Activated T-helper 17 cell treated with anti-CD3 and anti-CD28 coated beads, Interleukin-2, amount 50 U/mL, for 72 hours (primary cell): ENCODE results near the gene ZNF740. TPM values are rescaled to one million over a fixed set of nuclear protein-coding genes. Genes with fewer than 3 reads are reported as not detected.
A peak's percentile ranks its signal among the peaks of the same experiment; 100 is the strongest.

Experiments
- ATAC-seq: fragments of 150-1000 bp; cut with Tn5 transposase; replicated peaks from 2 replicates; pipeline ENCODE4 v1.10.0; 2021; ENCODE audit warnings: mild to moderate bottlenecking, moderate library complexity
- H3K27ac Mint-ChIP-seq: one replicate; pipeline ENCODE4 v1.8.0; 2022; ENCODE audit warnings: mixed read lengths
- H3K27me3 Mint-ChIP-seq: one replicate; pipeline ENCODE4 v1.8.0; 2022; ENCODE audit warnings: mixed read lengths
- H3K36me3 Mint-ChIP-seq: one replicate; pipeline ENCODE4 v1.8.0; 2022; ENCODE audit warnings: low read depth, mild to moderate bottlenecking, mixed read lengths
- H3K4me1 Mint-ChIP-seq: one replicate; pipeline ENCODE4 v1.8.0; 2022; ENCODE audit warnings: mixed read lengths
- H3K4me3 Mint-ChIP-seq: one replicate; pipeline ENCODE4 v1.8.0; 2022; ENCODE audit warnings: mild to moderate bottlenecking, mixed read lengths
- H3K9me3 Mint-ChIP-seq: one replicate; pipeline ENCODE4 v1.8.0; 2022; ENCODE audit warnings: mixed read lengths
- total RNA-seq, 2 donors: library from RNA; stranded (reverse); gene quantifications; one replicate each; pipeline ENCODE4 v1.2.3, GENCODE V29; 2022

The ZNF740 gene
- total RNA-seq, 2 donors from 2014 or later, result 41.8 to 42.3 TPM

DNA sequence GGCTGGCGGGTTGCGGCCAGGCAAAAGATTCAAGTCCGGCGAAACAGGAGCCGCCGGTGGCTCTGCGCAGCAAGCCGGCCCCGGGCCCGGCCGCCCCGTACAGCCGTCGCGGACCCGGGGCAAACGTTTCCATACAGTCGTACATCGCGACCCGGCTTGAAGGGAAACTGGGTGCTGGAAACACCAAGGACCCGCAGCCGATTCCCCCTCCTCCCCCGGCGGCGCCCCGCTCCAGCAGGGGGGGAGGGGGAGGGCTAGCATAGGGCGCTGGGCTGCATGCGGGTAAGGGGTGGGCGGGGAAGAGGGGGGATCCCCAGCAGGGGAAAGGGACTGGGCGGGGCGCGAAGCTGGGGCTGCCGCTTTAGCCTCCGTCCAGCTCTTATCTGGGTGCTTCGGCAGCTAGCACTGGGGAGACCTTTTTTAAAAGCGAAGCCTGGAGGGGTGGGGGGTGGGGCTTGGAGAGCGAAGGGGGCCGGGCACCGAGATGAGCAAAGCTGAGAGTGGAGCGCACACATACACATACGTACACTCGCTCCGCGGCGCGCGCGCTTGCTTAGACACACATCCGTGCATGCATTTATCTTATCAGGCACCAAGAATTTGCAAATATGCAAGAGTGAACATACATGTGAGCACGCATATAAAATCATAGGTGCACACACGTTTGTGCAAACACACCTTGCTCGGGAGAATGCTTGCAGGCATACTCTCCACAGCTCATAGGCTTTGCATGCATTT is 39.6 kb downstream of the ZNF740 start:
- Mint-ChIP-seq H3K4me3 (peak overlapping the region; percentile 98), H3K27me3 (no peaks in the 10 kb centered on the region), H3K4me1 (peaks cover 55% of the 10 kb centered on the region), H3K27ac (peak overlapping the region; percentile 91), H3K36me3 (peaks cover 37% of the 10 kb centered on the region), H3K9me3 (no peaks in the 10 kb centered on the region)
- peak; percentile 44 for ATAC-seq

DNA sequence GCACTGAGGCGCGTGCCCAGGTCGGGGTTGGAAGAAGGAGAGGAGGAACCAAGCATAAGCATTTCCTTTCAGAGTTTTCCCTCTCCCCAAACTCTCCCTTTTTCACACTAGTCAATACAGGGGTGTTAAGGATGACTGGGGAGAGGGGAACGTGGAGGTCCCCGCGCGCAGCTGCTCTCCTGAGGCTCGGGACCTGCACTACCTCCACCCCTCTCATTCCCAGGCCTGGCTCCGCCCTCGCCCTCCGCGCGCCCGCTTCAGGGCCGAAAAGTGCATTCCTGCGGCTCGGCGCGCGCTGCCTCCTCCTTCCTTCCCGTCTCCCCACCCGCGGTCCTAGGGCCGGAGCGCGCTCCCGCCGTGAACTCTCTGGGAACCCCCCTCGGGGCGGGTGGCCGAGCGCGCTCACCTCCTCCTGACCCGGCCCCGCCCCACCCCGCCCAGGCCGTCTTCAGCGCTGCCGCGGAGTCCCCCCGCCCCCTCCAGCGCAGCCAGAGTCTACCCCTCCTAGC is 40.2 kb downstream of the ZNF740 start:
- Mint-ChIP-seq H3K4me3 (peak overlapping the region; percentile 98), H3K9me3 (no peaks in the 10 kb centered on the region), H3K4me1 (peaks cover 56% of the 10 kb centered on the region), H3K27ac (peak overlapping the region; percentile 87), H3K36me3 (peaks cover 30% of the 10 kb centered on the region), H3K27me3 (no peaks in the 10 kb centered on the region)
- ATAC-seq, result peak; percentile 65

GRCh38 chr12:53221203-53222080 is 40.9 kb downstream of the ZNF740 start:
- peak; percentile 13 for ATAC-seq
- Mint-ChIP-seq H3K4me1 (peaks cover 53% of the 10 kb centered on the region), H3K36me3 (peaks cover 23% of the 10 kb centered on the region), H3K4me3 (peak overlapping the region; percentile 98), H3K27ac (peak overlapping the region; percentile 87), H3K27me3 (no peaks in the 10 kb centered on the region), H3K9me3 (no peaks in the 10 kb centered on the region)

GRCh38 chr12:53222170-53222721 is 41.7 kb downstream of the ZNF740 start:
- no peak for ATAC-seq
- H3K27me3 Mint-ChIP-seq, result no peaks in the 10 kb centered on the region

DNA sequence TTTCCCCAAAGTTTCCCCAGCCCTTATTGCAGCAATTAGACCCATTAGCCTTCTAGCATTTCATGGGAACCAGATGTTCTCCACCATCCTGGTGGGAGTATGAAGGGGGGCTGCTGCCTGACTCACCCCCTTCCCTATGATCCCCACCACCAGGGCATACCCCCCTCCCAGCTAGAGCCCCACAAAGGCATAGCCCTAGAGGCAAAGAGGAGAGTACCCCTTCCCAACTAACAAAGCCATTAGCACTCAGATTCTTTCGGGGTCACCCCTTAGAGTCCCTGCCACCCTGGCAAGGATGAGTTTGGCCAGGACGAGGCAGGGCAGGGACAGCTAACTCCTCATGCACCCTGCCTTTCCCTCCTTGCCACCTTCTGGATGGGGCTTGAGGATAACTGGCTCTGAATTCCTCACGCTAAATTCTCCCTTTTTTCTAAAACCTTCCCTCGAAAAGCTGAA is 42.3 kb downstream of the ZNF740 start:
- peak overlapping the region; percentile 98 for H3K4me3 Mint-ChIP-seq
- H3K36me3 Mint-ChIP-seq, result peaks cover 26% of the 10 kb centered on the region
- no peaks in the 10 kb centered on the region for H3K27me3 Mint-ChIP-seq
- no peaks in the 10 kb centered on the region for H3K9me3 Mint-ChIP-seq
- ATAC-seq, result no peak
- no peak overlapping the region for H3K27ac Mint-ChIP-seq
- peaks cover 51% of the 10 kb centered on the region for H3K4me1 Mint-ChIP-seq

More at GRCh38 chr12:53222170-53222721, 41.7 kb downstream of the ZNF740 start:
- no peaks in the 10 kb centered on the region for H3K9me3 Mint-ChIP-seq
- H3K4me3 Mint-ChIP-seq, result peak overlapping the region; percentile 98
- peaks cover 25% of the 10 kb centered on the region for H3K36me3 Mint-ChIP-seq
- H3K4me1 Mint-ChIP-seq, result peaks cover 50% of the 10 kb centered on the region
- peak overlapping the region; percentile 61 for H3K27ac Mint-ChIP-seq

DNA sequence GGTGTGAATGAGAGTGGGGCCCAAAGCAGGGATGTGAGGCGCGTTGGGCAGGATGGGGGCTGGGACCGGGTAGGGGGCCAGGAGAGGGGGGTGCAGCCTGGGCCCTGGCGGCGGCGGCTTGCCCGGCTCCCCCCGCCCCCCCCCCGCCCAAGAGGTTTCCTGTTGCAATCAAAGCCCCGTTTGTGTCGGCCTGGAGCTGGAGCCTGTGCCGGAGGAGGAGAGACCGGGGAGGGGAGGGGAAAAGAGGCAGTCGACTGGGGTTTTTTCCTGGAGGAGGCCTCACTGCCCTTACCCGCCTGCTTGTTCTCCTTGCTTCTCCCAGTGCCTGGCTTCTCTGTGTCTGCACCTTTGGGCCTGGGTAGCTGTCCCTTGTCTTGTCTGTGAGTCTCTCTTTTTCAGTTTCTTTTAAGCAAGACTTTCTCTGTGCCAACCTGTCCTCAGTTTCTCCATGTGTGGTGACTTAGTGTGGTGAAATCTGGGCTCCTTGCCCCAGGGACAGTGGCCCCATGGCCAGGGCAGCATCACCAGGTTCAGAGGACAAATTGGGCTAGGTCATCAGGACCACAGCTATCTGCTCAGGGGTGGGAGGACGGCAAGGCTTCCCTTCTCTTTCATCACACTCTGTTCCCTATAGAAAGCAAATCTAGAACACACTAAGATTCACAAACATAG is 43.0 kb downstream of the ZNF740 start:
- Mint-ChIP-seq H3K4me1 (peaks cover 50% of the 10 kb centered on the region), H3K27ac (peak overlapping the region; percentile 56), H3K9me3 (no peaks in the 10 kb centered on the region), H3K36me3 (peaks cover 27% of the 10 kb centered on the region), H3K4me3 (peak overlapping the region; percentile 98), H3K27me3 (no peaks in the 10 kb centered on the region)
- no peak for ATAC-seq

DNA sequence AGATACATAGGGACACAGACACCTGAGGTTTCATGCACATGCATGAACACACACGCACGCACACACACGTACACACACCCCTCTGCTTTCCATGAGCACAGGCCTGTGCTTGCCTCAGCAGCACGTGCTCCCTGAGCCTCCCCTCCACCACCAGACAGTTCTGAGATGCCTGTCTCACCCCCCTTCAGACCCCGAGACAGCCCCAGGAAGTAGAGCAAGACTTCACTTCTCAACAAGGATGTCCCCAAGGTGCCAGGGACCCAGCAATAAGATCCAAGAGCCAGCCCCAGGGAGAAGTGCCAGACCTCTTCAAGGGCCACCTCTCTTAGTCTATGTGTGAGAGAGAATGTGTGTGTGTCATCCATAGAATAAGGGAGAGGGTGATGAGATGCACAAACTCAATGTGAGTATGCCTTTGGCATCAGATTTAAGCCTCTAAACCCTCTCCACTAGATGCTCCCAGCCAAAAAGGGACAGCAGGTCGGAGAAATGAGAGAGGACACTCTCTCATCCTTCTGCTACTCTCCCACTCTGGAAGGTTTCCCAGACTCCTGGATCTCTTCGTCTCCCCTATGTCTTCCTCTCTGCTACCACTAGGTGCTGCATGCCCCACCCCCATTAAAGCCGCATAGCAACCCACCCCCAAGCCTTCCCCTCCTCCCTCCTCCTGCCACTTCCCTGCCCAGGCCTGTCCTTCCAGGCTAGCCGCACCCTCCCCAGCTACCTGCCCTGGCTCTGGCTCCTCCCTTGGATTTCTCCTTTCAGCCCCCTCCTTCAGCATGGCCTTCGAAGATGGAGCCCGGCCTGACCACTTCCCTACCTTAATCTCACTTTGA is 43.8 kb downstream of the ZNF740 start:
- Mint-ChIP-seq H3K9me3 (no peaks in the 10 kb centered on the region), H3K4me1 (peaks cover 51% of the 10 kb centered on the region), H3K27me3 (no peaks in the 10 kb centered on the region), H3K27ac (peak overlapping the region; percentile 56), H3K36me3 (peaks cover 25% of the 10 kb centered on the region), H3K4me3 (peak overlapping the region; percentile 98)
- ATAC-seq, result no peak

DNA sequence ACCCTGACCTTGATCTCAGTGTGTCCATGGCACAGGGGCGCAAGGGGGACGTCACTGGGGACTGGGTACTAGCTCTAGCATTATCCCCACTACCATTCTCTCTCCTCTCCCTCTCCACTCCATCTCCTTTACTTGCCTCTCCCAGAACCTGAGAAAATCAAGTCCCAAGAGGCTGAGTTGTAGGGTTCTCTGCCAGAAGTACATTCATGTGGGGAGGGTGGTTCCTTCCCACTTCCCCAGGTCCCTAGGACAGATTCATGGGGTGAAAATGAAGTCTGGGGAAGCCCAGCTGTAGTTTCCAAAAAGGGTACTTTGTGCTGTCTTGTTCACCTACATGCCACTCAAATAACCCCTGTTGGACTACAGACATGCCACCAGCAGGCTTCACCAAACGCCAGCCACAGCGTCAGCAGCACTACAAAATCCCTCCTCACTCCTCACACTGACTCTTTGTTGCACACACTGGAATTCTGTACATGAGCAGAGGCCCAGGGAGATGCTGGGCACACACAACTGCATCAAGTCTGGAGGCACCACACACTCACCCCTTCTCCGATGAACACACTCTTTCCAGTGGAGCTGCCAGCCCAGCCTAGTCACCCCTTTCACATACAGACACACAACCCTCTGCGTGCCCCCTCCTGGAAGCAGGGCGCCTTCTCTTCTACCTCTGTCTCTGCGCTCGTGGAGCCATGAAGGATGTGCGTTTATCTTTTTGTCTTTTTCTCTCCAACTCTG is 44.5 kb downstream of the ZNF740 start:
- Mint-ChIP-seq H3K4me1 (peaks cover 54% of the 10 kb centered on the region), H3K4me3 (peak overlapping the region; percentile 98), H3K27me3 (no peaks in the 10 kb centered on the region), H3K9me3 (no peaks in the 10 kb centered on the region), H3K27ac (peak overlapping the region; percentile 56), H3K36me3 (peaks cover 27% of the 10 kb centered on the region)
- ATAC-seq, result no peak

GRCh38 chr12:53225635-53226424 is 45.3 kb downstream of the ZNF740 start:
- peaks cover 31% of the 10 kb centered on the region for H3K36me3 Mint-ChIP-seq
- peak overlapping the region; percentile 98 for H3K4me3 Mint-ChIP-seq
- H3K27ac Mint-ChIP-seq, result peak overlapping the region; percentile 56
- H3K9me3 Mint-ChIP-seq, result no peaks in the 10 kb centered on the region
- no peaks in the 10 kb centered on the region for H3K27me3 Mint-ChIP-seq
- peaks cover 58% of the 10 kb centered on the region for H3K4me1 Mint-ChIP-seq
- ATAC-seq, result no peak

- Mint-ChIP-seq H3K36me3 (peaks cover 35% of the 10 kb centered on the region), H3K27me3 (no peaks in the 10 kb centered on the region), H3K4me3 (peak overlapping the region; percentile 86), H3K27ac (peak overlapping the region; percentile 32), H3K9me3 (no peaks in the 10 kb centered on the region), H3K4me1 (peaks cover 58% of the 10 kb centered on the region)
- no peak for ATAC-seq
These were observed 46.3 kb downstream of the ZNF740 start for GRCh38 chr12:53226815-53227214.

- Mint-ChIP-seq H3K27me3 (no peaks in the 10 kb centered on the region), H3K27ac (peak overlapping the region; percentile 32), H3K4me1 (peaks cover 58% of the 10 kb centered on the region), H3K36me3 (peaks cover 35% of the 10 kb centered on the region), H3K9me3 (no peaks in the 10 kb centered on the region), H3K4me3 (peak overlapping the region; percentile 86)
- ATAC-seq, result no peak
These were observed 46.8 kb downstream of the ZNF740 start for GRCh38 chr12:53227341-53227740.

DNA sequence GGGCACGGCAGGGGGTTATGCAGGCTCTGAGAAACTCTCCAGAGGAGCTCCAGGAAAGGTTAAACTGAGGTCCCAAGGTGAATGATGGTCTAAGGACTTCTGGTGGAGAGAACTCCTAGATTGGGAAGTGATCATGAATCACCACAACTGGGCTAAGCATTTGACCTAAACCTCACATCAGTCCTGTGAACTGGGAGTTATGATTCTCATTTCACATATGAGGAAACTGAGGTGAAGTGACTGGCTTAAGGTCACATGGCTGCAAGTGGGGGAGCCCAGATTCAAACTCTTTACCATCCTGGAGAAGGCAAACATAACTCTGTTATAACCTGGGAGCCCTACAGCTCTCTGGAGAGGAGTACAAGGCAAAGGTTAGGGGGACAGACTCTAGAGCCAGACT is 47.3 kb downstream of the ZNF740 start:
- H3K36me3 Mint-ChIP-seq, result peaks cover 35% of the 10 kb centered on the region
- H3K27ac Mint-ChIP-seq, result peak overlapping the region; percentile 73
- peaks cover 59% of the 10 kb centered on the region for H3K4me1 Mint-ChIP-seq
- H3K27me3 Mint-ChIP-seq, result no peaks in the 10 kb centered on the region
- peak overlapping the region; percentile 86 for H3K4me3 Mint-ChIP-seq
- H3K9me3 Mint-ChIP-seq, result no peaks in the 10 kb centered on the region
- ATAC-seq, result peak; percentile 8
